Left ventricle myocardium inferior (tissue), 1 donor: Measurements from ENCODE around the gene SIK3. TPM values are rescaled to one million over a fixed set of nuclear protein-coding genes. Genes with fewer than 3 reads are reported as not detected.
"Not testable (repeated sequence)": the region's sequence is repeated elsewhere in the genome, so short reads cannot be mapped to it uniquely, and the experiment has no call there.

Experiments
- DNase-seq: peaks from one replicate; pipeline ENCODE4 v3.0.0-alpha.2; 2020
- H3K27ac ChIP-seq: fragments of 200-600 bp; replicated peaks from 2 replicates; pipeline ENCODE4 v1.8.0; 2021
- H3K27me3 ChIP-seq: fragments of 200-600 bp; 2 replicates; pipeline ENCODE4 v1.8.0; 2021; ENCODE audit warnings: low read depth
- H3K36me3 ChIP-seq: fragments of 200-600 bp; 2 replicates; pipeline ENCODE4 v1.8.0; 2021
- H3K4me1 ChIP-seq: fragments of 200-600 bp; 2 replicates; pipeline ENCODE4 v1.8.0; 2021
- H3K4me3 ChIP-seq: fragments of 200-600 bp; 2 replicates; pipeline ENCODE4 v1.8.0; 2021; ENCODE audit warnings: mild to moderate bottlenecking, moderate library complexity
- H3K9me3 ChIP-seq: fragments of 200-600 bp; replicated peaks from 2 replicates; pipeline ENCODE4 v1.8.0; 2021
- intact Hi-C: fragments of 100-400 bp; cut with micrococcal nuclease; formaldehyde crosslinking; loops from one replicate; pipeline ENCODE4 v1.11.0; 2022
- total RNA-seq: library from RNA; stranded (reverse); fragmentation: NEBNext Ultra II Directional; extraction: Animal tissue kit (Norgen Biotek cat#: 25700); gene quantifications from one replicate; pipeline ENCODE4 v1.2.1, GENCODE V29; 2021
- TF ChIP-seq, protein P1 (sequence below): fragments of 200-600 bp; IDR thresholded peaks from 2 replicates; pipeline ENCODE4 v1.8.0; 2021; ENCODE audit warnings: antibody characterized with exemption, mild to moderate bottlenecking, borderline replicate concordance
- donor health status: DM: no; HTN: yes; CAD: no; lungs with severe emphysema.

SIK3 gene
- total RNA-seq, 1 donor from 2014 or later = 36.3 TPM

DNA sequence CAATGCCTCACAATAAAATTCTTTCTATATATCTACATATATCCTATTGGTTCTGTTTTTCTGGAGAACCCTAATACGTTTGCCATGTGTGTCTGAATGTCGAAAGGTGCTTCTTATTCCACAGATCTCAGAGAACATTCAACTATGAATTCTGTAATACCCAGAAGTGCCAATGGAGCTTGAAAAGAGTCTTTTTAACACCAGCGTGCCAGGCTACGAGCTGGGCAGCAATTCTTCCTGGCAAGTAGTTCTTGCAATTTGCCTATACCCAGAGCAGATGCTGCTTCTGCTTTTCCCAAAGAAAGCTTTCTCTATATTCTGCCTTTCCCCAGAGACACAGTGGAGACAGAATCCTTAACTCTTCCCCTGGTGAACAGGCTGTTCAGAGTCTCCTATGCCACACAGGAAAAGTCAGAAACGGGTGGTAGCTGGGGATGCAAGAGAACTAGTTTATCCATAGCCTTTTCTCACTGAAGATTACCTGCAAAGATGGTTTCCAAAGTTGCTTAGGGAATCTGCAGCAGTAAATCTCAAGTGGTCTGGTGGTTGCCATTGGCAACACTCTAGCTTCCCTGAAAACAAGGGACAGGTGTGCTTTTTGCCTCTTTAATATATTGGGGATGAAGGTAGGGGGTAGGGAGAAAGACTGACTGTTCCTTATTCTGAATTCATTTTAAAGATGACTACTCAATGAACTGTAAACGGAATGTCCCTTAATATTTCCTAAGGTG is 29.1 kb upstream of the SIK3 start:
- no peak overlapping the region for H3K27ac ChIP-seq
- H3K27me3 ChIP-seq = no peaks in the 10 kb centered on the region
- TF ChIP-seq, protein P1, sequence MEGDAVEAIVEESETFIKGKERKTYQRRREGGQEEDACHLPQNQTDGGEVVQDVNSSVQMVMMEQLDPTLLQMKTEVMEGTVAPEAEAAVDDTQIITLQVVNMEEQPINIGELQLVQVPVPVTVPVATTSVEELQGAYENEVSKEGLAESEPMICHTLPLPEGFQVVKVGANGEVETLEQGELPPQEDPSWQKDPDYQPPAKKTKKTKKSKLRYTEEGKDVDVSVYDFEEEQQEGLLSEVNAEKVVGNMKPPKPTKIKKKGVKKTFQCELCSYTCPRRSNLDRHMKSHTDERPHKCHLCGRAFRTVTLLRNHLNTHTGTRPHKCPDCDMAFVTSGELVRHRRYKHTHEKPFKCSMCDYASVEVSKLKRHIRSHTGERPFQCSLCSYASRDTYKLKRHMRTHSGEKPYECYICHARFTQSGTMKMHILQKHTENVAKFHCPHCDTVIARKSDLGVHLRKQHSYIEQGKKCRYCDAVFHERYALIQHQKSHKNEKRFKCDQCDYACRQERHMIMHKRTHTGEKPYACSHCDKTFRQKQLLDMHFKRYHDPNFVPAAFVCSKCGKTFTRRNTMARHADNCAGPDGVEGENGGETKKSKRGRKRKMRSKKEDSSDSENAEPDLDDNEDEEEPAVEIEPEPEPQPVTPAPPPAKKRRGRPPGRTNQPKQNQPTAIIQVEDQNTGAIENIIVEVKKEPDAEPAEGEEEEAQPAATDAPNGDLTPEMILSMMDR = no peak
- intact Hi-C loops = no loop called here
- DNase-seq = no peak
- H3K9me3 ChIP-seq = no peaks in the 10 kb centered on the region
- H3K36me3 ChIP-seq = no peaks in the 10 kb centered on the region
- H3K4me1 ChIP-seq = no peaks in the 10 kb centered on the region
- H3K4me3 ChIP-seq = no peak overlapping the region

DNA sequence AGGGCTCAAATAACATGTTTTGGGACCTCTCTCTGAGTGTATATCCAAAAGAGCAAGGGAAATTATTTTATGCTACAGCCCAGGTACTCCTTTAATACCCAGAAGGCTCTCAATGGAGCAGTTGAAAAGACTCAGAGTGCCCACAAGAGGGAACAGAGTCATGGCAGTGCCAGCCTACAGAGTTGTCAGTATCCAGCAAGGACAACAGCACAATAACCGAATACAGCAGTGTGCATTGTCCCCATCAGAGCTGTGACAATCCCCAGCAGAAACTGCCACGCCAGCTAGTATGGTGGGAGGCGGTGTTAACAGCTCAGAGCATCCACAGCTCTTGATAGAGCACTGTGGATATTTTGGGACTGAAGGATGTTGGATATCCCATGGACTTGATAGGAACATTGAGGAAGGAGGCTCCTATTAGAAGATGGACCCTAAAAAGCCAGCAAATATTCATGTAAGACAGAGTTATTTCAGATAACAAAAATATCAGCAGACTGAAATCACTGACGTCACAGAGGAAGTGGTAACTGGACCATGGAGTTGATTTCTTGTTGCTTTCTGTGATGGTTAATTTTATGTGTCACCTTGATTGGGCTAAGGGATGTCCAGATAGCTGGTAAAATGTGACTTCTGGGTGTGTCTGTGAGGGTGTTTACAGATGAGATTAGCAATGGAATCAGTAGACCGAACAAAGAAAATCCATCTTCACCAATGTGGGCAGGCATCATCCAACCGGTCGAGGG is 28.2 kb upstream of the SIK3 start:
- Histone ChIP-seq H3K27ac (no peak overlapping the region), H3K4me3 (no peak overlapping the region), H3K9me3 (no peaks in the 10 kb centered on the region), H3K27me3 (no peaks in the 10 kb centered on the region), H3K36me3 (no peaks in the 10 kb centered on the region), H3K4me1 (no peaks in the 10 kb centered on the region)
- DNase-seq = no peak
- intact Hi-C loops = no loop called here
- TF ChIP-seq, protein P1 = no peak

DNA sequence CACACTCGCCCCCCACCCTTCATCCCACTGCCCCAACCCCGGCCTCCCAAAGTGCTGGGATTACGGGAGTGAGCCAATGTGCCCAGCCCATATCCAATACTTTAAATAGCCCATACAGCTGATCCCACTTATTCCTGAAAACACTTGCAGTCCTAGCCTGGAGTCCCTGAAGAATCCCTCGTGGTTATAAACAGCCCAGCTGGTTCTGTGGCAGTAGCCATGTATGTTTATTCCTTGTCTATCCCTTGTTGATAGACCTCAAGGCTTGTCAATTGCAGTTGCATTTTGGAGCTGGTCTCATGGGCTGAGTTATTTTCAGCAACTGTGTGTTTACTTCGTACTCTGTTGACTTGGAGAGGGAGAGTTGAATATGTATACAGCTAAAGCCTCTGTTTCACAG is 24.3 kb upstream of the SIK3 start:
- Histone ChIP-seq H3K4me1 (no peaks in the 10 kb centered on the region), H3K4me3 (no peak overlapping the region), H3K9me3 (no peaks in the 10 kb centered on the region), H3K27ac (no peak overlapping the region), H3K36me3 (no peaks in the 10 kb centered on the region), H3K27me3 (no peaks in the 10 kb centered on the region)
- intact Hi-C loops = no loop called here
- no peak for DNase-seq
- TF ChIP-seq, protein P1 = no peak

DNA sequence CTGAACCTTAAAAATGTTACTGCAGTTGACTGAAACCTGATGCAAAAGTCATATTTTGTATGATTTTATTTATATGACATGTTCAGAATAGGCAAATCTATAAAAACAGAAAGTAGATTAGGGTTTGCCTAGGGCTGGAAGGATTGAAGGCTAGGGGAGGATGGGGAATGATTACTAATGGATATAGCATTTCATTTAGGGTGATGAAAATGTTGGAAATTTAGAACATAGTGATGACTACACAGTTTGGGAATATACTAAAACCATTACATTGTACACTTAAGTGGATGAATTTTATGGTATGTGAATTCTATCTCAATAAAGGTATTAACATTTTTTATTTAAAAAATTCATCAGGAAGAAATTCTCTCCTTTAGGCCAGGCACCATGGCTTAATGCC is 22.9 kb upstream of the SIK3 start:
- Histone ChIP-seq H3K27ac (no peak overlapping the region), H3K36me3 (no peaks in the 10 kb centered on the region), H3K9me3 (no peaks in the 10 kb centered on the region), H3K27me3 (no peaks in the 10 kb centered on the region), H3K4me1 (no peaks in the 10 kb centered on the region), H3K4me3 (no peak overlapping the region)
- DNase-seq = no peak
- TF ChIP-seq, protein P1 = no peak
- intact Hi-C loops = no loop called here

DNA sequence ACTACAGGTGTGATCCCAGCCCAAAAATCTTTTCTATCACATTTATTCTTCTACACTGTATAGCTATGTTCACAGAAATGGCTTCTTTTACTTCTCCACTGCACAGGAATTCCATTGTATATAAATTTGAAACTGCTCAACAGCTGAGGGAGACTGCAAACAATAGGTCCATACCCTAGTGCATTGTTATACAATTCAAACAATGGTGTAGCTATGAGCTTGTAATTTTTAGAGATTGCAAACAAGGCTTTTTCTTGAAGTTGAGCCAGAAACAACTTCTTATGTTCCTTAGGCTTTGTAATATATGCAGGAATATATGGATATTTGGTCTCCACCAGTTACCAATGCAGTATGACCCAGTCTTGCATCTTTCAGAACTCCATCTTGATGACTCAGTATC is 19.5 kb upstream of the SIK3 start:
- H3K4me3 ChIP-seq = no peak overlapping the region
- TF ChIP-seq, protein P1 = no peak
- no peaks in the 10 kb centered on the region for H3K9me3 ChIP-seq
- H3K36me3 ChIP-seq = no peaks in the 10 kb centered on the region
- no peak for DNase-seq
- H3K27me3 ChIP-seq = no peaks in the 10 kb centered on the region
- H3K27ac ChIP-seq = no peak overlapping the region
- no peaks in the 10 kb centered on the region for H3K4me1 ChIP-seq
- intact Hi-C loops = no loop called here

DNA sequence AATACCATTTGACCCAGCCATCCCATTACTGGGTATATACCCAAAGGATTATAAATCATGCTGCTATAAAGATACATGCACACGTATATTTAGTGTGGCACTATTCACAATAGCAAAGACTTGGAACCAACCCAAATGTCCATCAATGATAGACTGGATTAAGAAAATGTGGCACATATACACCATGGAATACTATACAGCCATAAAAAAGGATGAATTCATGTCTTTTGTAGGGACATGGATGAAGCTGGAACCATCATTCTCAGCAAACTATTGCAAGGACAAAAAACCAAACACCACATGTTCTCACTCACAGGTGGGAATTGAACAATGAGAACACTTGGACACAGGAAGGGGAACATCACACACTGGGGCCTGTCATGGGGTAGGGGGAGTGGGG is 14.7 kb upstream of the SIK3 start:
- H3K4me1 ChIP-seq, H3K27me3 ChIP-seq, intact Hi-C loops, H3K9me3 ChIP-seq, DNase-seq, H3K27ac ChIP-seq, H3K36me3 ChIP-seq, H3K4me3 ChIP-seq: not testable (repeated sequence)

DNA sequence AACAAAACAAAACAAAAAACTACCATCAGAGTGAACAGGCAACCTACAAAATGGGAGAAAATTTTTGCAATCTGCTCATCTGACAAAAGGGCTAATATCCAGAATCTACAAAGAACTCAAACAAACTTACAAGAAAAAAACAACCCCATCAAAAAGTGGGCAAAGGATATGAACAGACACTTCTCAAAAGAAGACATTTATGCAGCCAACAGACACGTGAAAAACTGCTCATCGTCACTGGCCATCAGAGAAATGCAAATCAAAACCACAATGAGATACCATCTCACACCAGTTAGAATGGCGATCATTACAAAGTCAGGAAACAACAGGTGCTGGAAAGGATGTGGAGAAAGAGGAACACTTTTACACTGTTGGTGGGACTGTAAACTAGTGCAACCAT is 14.3 kb upstream of the SIK3 start:
- H3K27ac ChIP-seq, H3K4me1 ChIP-seq, H3K4me3 ChIP-seq, H3K27me3 ChIP-seq, H3K36me3 ChIP-seq, intact Hi-C loops, DNase-seq, H3K9me3 ChIP-seq: not testable (repeated sequence)
